Lung (tissue), 12 donors: ENCODE measurements around the gene TOM1L1. TPM values are rescaled to one million over a fixed set of nuclear protein-coding genes. Genes with fewer than 3 reads are reported as not detected.

Experiments
- ATAC-seq: fragments of 200-7000 bp; cut with Tn5 transposase; one replicate; pipeline ENCODE4 v1.9.1; 2020; ENCODE audit warnings: moderate number of reproducible peaks; ENCODE audit not compliant: insufficient read depth, low FRiP score
- DNase-seq, 3 donors: peaks; one replicate each; pipeline ENCODE4 v3.0.0-alpha.2; 2013 to 2017
- H3K27ac ChIP-seq, 2 donors: one replicate each; pipeline ENCODE4 v1.5.1; 2013; ENCODE audit warnings: mild to moderate bottlenecking in 2 of 2, moderate library complexity in 2 of 2, control low read depth in 1 of 2, inconsistent platforms in 1 of 2, low read depth in 1 of 2, low read length in 1 of 2
- H3K27me3 ChIP-seq, 3 donors: one replicate each; pipeline ENCODE4 v1.5.1; 2013; ENCODE audit warnings: low read length in 2 of 3; ENCODE audit not compliant: control insufficient read depth in 3 of 3, insufficient read depth in 3 of 3
- H3K36me3 ChIP-seq, 4 donors: one replicate each; pipeline ENCODE4 v1.5.1; 2013; ENCODE audit warnings: low read length in 4 of 4, mild to moderate bottlenecking in 1 of 4, moderate library complexity in 1 of 4; ENCODE audit not compliant: control insufficient read depth in 4 of 4, insufficient read depth in 4 of 4
- H3K4me1 ChIP-seq, 5 donors: one replicate each; pipeline ENCODE4 v1.5.1; 2013; ENCODE audit warnings: low read length in 5 of 5, mild to moderate bottlenecking in 2 of 5, moderate library complexity in 1 of 5; ENCODE audit not compliant: control insufficient read depth in 5 of 5, insufficient read depth in 5 of 5
- H3K4me3 ChIP-seq: one replicate; pipeline ENCODE4 v1.5.1; 2013; ENCODE audit warnings: mild to moderate bottlenecking, control low read depth, moderate library complexity
- H3K9ac ChIP-seq, 2 donors: one replicate each; pipeline ENCODE4 v1.5.1; 2013; ENCODE audit warnings: low read length in 2 of 2, control low read depth in 1 of 2; ENCODE audit not compliant: insufficient read depth in 1 of 2
- H3K9me3 ChIP-seq, 4 donors: one replicate each; pipeline ENCODE4 v1.5.1; 2013; ENCODE audit warnings: low read length in 3 of 4, mild to moderate bottlenecking in 1 of 4, moderate library complexity in 1 of 4; ENCODE audit not compliant: control insufficient read depth in 4 of 4, insufficient read depth in 3 of 4
- CTCF ChIP-seq: IDR thresholded peaks from 2 replicates; pipeline ENCODE4 v1.5.1; 2012; ENCODE audit warnings: mild to moderate bottlenecking; ENCODE audit errors: control extremely low read depth, extremely low read depth
- WGBS, 2 donors: extraction: QIAGEN DNeasy Blood & Tissue Kit; methylation state at CpG; one replicate each; pipeline ENCODE4 v1.1.7; 2013; 5-methylcytosine and 5-hydroxymethylcytosine counted together
- polyA plus RNA-seq, 2 donors: library from polyadenylated mRNA; stranded (reverse); fragments of 200-250 nt; gene quantifications; one replicate each; pipeline ENCODE4 v1.2.1, GENCODE V29; 2013
- total RNA-seq, 2 donors: library from RNA; depleted of rRNA in 1 of 2; stranded (reverse); fragments of >200 nt in 1 of 2; gene quantifications; one replicate each; pipeline ENCODE4 v1.2.1, GENCODE V29; 2014 to 2021
- donor health status: control.
- donor health status: control.
- donor health status: Bipolar disorder and iron deficiency.
- donor health status: healthy.
- donor health status: DM: yes; HTN: yes; CAD: no.

The TOM1L1 gene
- total and polyA plus RNA-seq, 4 donors, result 12.2 to 39.1 (median 28.1) TPM

GRCh38 chr17:54937018-54937417, 36.4 kb downstream of the TOM1L1 start:
- WGBS, 2 donors, result 50 to 78% methylated on average over 5 of the region's 5 CpGs
- DNase-seq, result no peak
- Histone ChIP-seq H3K4me1 (no peaks in the 10 kb centered on the region), H3K27ac (no peak overlapping the region), H3K36me3 (peaks cover 0 to 10% (median 4%) of the 10 kb centered on the region in 4 donors), H3K4me3 (no peak overlapping the region), H3K27me3 (no peaks in the 10 kb centered on the region), H3K9me3 (no peaks in the 10 kb centered on the region), H3K9ac (no peak overlapping the region)
- TF ChIP-seq CTCF, result no peak
- ATAC-seq, result peak; percentile 34

- WGBS, 2 donors, result 89 to 93% methylated on average over 1 of the region's 1 CpG
- Histone ChIP-seq H3K27me3 (no peaks in the 10 kb centered on the region), H3K9me3 (no peaks in the 10 kb centered on the region), H3K4me1 (no peaks in the 10 kb centered on the region), H3K9ac (no peak overlapping the region), H3K36me3 (peaks cover 0 to 10% (median 4%) of the 10 kb centered on the region in 4 donors), H3K27ac (no peak overlapping the region), H3K4me3 (no peak overlapping the region)
- TF ChIP-seq CTCF, result no peak
- DNase-seq (no peak), ATAC-seq (no peak)
These were observed 36.8 kb downstream of the TOM1L1 start for GRCh38 chr17:54937426-54937825.

DNA sequence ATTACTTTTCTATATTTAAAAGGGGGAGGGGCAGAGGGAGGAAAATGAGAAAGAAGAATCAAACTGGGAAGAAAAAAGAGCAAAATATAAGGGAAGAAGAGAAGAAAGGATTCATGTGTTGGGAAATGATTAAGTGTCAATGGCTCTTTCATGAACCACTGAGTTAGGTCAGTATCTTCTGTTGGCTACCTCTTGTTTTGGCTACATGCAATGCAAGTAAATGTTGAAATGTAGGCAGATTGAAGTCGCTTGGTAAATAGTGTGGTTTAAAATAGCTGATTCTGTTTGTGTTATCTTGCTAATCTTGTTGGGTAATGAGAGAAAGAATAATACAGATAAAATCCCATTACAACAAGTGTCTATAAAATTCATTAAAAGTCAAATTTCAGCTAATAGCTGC, 40.6 kb downstream of the TOM1L1 start:
- Histone ChIP-seq H3K4me1 (no peaks in the 10 kb centered on the region), H3K4me3 (no peak overlapping the region), H3K27ac (no peak overlapping the region), H3K9me3 (no peaks in the 10 kb centered on the region), H3K9ac (no peak overlapping the region), H3K36me3 (peaks cover 0 to 8% (median 3%) of the 10 kb centered on the region in 4 donors), H3K27me3 (no peaks in the 10 kb centered on the region)
- DNase-seq, result no peak
- 95 to 97% methylated on average over 1 of the region's 1 CpG for WGBS, 2 donors
- ATAC-seq, result no peak
- TF ChIP-seq CTCF, result no peak

DNA sequence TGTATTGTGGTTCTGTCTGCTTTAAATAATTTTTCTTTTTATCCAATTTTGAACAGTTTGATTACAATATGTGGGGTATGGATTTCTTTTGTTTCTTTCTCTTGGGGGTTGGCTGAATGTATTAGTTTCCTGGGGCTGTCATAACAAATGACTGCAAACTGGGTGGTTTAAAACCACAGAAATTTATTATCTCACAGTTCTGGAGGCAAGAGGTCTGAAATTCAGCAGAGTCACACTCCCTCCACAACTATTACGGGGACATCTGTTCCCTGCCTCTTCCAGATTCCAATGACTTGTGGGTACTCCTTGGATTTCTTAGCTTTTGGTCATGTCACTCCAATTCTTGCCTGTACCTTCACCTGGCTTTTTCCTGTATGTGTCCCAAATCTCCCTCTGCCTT, 44.1 kb downstream of the TOM1L1 start:
- WGBS, 2 donors, result 52 to 56% methylated on average over 1 of the region's 1 CpG
- Histone ChIP-seq H3K9ac (no peak overlapping the region), H3K36me3 (peaks cover 0 to 1% (median 0%) of the 10 kb centered on the region in 4 donors), H3K9me3 (no peaks in the 10 kb centered on the region), H3K4me1 (peaks cover 0 to 2% (median 0%) of the 10 kb centered on the region in 5 donors), H3K27ac (no peak overlapping the region), H3K4me3 (no peak overlapping the region), H3K27me3 (no peaks in the 10 kb centered on the region)
- DNase-seq (no peak), ATAC-seq (no peak)
- TF ChIP-seq CTCF, result no peak
